ENCODE results near the gene TUBAL3. TPM values are rescaled to one million over a fixed set of nuclear protein-coding genes. Genes with fewer than 3 reads are reported as not detected.

The TUBAL3 gene
- total and polyA plus RNA-seq, 2 of the 4 experiments (the other 2 are of a cell fraction): not detected

DNA sequence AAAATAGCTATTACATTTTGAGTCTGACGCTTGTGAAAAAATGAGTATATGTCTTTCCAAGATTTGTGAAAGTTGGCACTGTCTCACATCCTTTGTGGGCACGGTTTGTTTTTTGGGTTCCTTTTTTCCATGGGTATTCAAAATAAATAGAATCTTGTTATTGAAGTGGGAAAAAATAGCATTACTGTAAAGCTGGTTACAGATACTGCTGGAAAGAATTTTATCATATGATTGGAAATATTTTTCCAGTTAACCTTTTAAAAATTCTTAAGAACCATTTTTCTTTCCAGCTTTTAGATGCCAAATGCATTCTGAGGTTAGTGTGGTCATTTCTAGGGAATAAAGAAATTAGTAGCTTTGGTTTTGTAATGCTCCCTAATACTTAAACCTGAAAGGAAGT lies 19.1 kb upstream of the TUBAL3 start:
- H2BK15ac ChIP-seq (ENCODE audit: low read depth, low read length): no peak overlapping the region
- H3K4me3 ChIP-seq (ENCODE audit: insufficient read depth, low read depth, low read length): no peak overlapping the region

More for the DNA sequence above, 19.1 kb upstream of the TUBAL3 start:
- no peak overlapping the region for H4K5ac ChIP-seq (ENCODE audit: low read depth, low read length)
- no peak overlapping the region for H3K56ac ChIP-seq (ENCODE audit: extremely low read depth, insufficient read depth, low read length)
- no peak overlapping the region for H2BK5ac ChIP-seq (ENCODE audit: low read depth, low read length, poor library complexity, severe bottlenecking)
- H3K18ac ChIP-seq (ENCODE audit: low read depth, low read length): no peak overlapping the region
- no peak overlapping the region for H3K4ac ChIP-seq (ENCODE audit: low read depth, low read length)
- H3K23ac ChIP-seq (ENCODE audit: low read depth, low read length): no peak overlapping the region
- no peak overlapping the region for H4K91ac ChIP-seq (ENCODE audit: insufficient read depth, low read depth, low read length)
- no peaks in the 10 kb centered on the region for H3K9me1 ChIP-seq (ENCODE audit: insufficient read depth, low read length)
- no peaks in the 10 kb centered on the region for H3K36me3 ChIP-seq (ENCODE audit: control insufficient read depth, insufficient read depth, low read length)
- no peak for DNase-seq
- no peaks in the 10 kb centered on the region for H3K9me3 ChIP-seq (ENCODE audit: control insufficient read depth, insufficient read depth, low read length)
- TF ChIP-seq, protein P1, sequence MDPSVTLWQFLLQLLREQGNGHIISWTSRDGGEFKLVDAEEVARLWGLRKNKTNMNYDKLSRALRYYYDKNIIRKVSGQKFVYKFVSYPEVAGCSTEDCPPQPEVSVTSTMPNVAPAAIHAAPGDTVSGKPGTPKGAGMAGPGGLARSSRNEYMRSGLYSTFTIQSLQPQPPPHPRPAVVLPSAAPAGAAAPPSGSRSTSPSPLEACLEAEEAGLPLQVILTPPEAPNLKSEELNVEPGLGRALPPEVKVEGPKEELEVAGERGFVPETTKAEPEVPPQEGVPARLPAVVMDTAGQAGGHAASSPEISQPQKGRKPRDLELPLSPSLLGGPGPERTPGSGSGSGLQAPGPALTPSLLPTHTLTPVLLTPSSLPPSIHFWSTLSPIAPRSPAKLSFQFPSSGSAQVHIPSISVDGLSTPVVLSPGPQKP (IDR thresholded peaks at IDR 0.05; ENCODE audit: borderline replicate concordance, low read depth, low read length): no peak
- TF ChIP-seq CHD1 (IDR thresholded peaks at IDR 0.05; ENCODE audit: low read depth, low read length) (no peak), MAFK (IDR thresholded peaks at IDR 0.05; ENCODE audit: low read depth, low read length) (no peak), MAZ (IDR thresholded peaks at IDR 0.05; ENCODE audit: borderline replicate concordance, low read depth, low read length) (no peak), MXI1 (IDR thresholded peaks at IDR 0.05; ENCODE audit: borderline replicate concordance, low read depth, low read length) (no peak), POLR2A (IDR thresholded peaks at IDR 0.05; ENCODE audit: low read depth, low read length) (no peak), RAD21 (IDR thresholded peaks at IDR 0.05; ENCODE audit: low read length) (no peak), RCOR1 (IDR thresholded peaks at IDR 0.05; ENCODE audit: insufficient replicate concordance, low read length) (no peak), RFX5 (IDR thresholded peaks at IDR 0.05; ENCODE audit: low read depth, low read length) (no peak), SMC3 (IDR thresholded peaks at IDR 0.05; ENCODE audit: low read depth, low read length) (no peak)
- TF ChIP-seq, protein P2, sequence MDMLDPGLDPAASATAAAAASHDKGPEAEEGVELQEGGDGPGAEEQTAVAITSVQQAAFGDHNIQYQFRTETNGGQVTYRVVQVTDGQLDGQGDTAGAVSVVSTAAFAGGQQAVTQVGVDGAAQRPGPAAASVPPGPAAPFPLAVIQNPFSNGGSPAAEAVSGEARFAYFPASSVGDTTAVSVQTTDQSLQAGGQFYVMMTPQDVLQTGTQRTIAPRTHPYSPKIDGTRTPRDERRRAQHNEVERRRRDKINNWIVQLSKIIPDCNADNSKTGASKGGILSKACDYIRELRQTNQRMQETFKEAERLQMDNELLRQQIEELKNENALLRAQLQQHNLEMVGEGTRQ (IDR thresholded peaks at IDR 0.05; ENCODE audit: low read depth, low read length): no peak
- TF ChIP-seq, protein P3, sequence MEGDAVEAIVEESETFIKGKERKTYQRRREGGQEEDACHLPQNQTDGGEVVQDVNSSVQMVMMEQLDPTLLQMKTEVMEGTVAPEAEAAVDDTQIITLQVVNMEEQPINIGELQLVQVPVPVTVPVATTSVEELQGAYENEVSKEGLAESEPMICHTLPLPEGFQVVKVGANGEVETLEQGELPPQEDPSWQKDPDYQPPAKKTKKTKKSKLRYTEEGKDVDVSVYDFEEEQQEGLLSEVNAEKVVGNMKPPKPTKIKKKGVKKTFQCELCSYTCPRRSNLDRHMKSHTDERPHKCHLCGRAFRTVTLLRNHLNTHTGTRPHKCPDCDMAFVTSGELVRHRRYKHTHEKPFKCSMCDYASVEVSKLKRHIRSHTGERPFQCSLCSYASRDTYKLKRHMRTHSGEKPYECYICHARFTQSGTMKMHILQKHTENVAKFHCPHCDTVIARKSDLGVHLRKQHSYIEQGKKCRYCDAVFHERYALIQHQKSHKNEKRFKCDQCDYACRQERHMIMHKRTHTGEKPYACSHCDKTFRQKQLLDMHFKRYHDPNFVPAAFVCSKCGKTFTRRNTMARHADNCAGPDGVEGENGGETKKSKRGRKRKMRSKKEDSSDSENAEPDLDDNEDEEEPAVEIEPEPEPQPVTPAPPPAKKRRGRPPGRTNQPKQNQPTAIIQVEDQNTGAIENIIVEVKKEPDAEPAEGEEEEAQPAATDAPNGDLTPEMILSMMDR (conservative IDR thresholded peaks at IDR 0.05; ENCODE audit: low read depth, low read length): no peak
- no peak overlapping the region for H4K8ac ChIP-seq (ENCODE audit: low read depth in 2 of 2, low read length in 2 of 2)
- no peaks in the 10 kb centered on the region for H4K20me1 ChIP-seq (ENCODE audit: insufficient read depth, low read length)
- no peak overlapping the region for H3K14ac ChIP-seq (replicated peaks; ENCODE audit: low read depth, low read length)
- H2AFZ ChIP-seq (replicated peaks; ENCODE audit: low read length, poor library complexity): no peak overlapping the region
- peaks cover 2% of the 10 kb centered on the region for H3K4me1 ChIP-seq (ENCODE audit: control insufficient read depth, insufficient read depth, low read length)
- H3K9ac ChIP-seq (ENCODE audit: low read depth, low read length): no peak overlapping the region
- H3K27me3 ChIP-seq (ENCODE audit: control insufficient read depth, insufficient read depth, low read length): no peaks in the 10 kb centered on the region
- no peak overlapping the region for H2BK120ac ChIP-seq (ENCODE audit: low read depth, low read length)
- BruUV-seq (replicated peaks): no TSS peak
- CTCF ChIA-PET: interaction anchor here (0.8 to 1.1 kb wide), 2 partner anchors 10 to 19 kb away, joined by 3 read pairs; no protein-coding TSS in a partner anchor
- H2AK9ac ChIP-seq (replicated peaks; ENCODE audit: low read depth, low read length, poor library complexity): no peak overlapping the region
- no peak for ATAC-seq (ENCODE audit: low read depth)
- POLR2A ChIA-PET (ENCODE audit: unreplicated experiment): interaction anchor here (0.5 kb wide), 1 partner anchor 25 kb away, joined by 6 read pairs; no protein-coding TSS in a partner anchor
- WGBS, 2 experiments (ENCODE audit: extremely low coverage in 2 of 2, insufficient read length in 1 of 2): no CpG with 5 or more reads among the region's 2 CpGs
- peaks cover 24 to 36% of the 10 kb centered on the region in 2 experiments; a peak in 3 of 4 replicates for H3K79me1 ChIP-seq (ENCODE audit: low read depth in 1 of 2, low read length in 2 of 2)
- no peak overlapping the region for H3K27ac ChIP-seq (ENCODE audit: insufficient read depth, low read length)
- no peak overlapping the region for H2BK20ac ChIP-seq (ENCODE audit: low read depth, low read length)
- no peak overlapping the region for H2AK5ac ChIP-seq (ENCODE audit: low read depth, low read length)
- H3K4me2 ChIP-seq (ENCODE audit: low read depth, low read length): no peak overlapping the region
- in situ Hi-C loops (cut with MboI; ENCODE audit: low sequenced_read_pairs): no loop called here
- intact Hi-C loops (cut with micrococcal nuclease): no loop called here
- dilution Hi-C loops (cut with HindIII; ENCODE audit: low sequenced_read_pairs, unreplicated experiment): no loop called here
